ENCODE measurements around the gene RALGAPA2.

GRCh38 chr20:20594171-20594530 is 118.3 kb downstream of the RALGAPA2 start:
- peak in 3 of 6 experiments; percentile 7 to 27 (median 27) for TF ChIP-seq CTCF (IDR thresholded peaks at IDR 0.05)
- no peak for TF ChIP-seq POLR2A (IDR thresholded peaks at IDR 0.05)

Measured in thyroid gland (tissue), 4 donors.